AG08395 (cell line): ENCODE results near the gene MRPL3.
"Not testable (repeated sequence)": the region's sequence is repeated elsewhere in the genome, so short reads cannot be mapped to it uniquely, and the experiment has no call there.

Source experiments
- DNase-seq: peaks from one replicate; pipeline ENCODE4 v3.0.0; 2012; ENCODE audit warnings: mixed read lengths, low spot score

MRPL3 gene

GRCh38 chr3:131494706-131495105 is 8.1 kb downstream of the MRPL3 start:
- no peak for DNase-seq

- DNase-seq: no peak
Measured at GRCh38 chr3:131491775-131492174, 11.0 kb downstream of the MRPL3 start.

- no peak for DNase-seq
Measured at GRCh38 chr3:131491084-131491483, 11.7 kb downstream of the MRPL3 start.

GRCh38 chr3:131486545-131486944 is 16.2 kb downstream of the MRPL3 start:
- not testable (repeated sequence) for DNase-seq

- no peak for DNase-seq
Measured at GRCh38 chr3:131485119-131485518, 17.7 kb downstream of the MRPL3 start.

GRCh38 chr3:131484496-131485111 is 18.2 kb downstream of the MRPL3 start:
- DNase-seq: no peak

- no peak for DNase-seq
Measured at GRCh38 chr3:131480116-131480515, 22.7 kb downstream of the MRPL3 start.

GRCh38 chr3:131477813-131478212 is 25.0 kb downstream of the MRPL3 start:
- no peak for DNase-seq

GRCh38 chr3:131474115-131474514 is 28.7 kb downstream of the MRPL3 start:
- no peak for DNase-seq

GRCh38 chr3:131470377-131470776 is 32.4 kb downstream of the MRPL3 start:
- DNase-seq: no peak

- no peak for DNase-seq
Measured at GRCh38 chr3:131458653-131459052, 44.1 kb downstream of the MRPL3 start.

- DNase-seq: no peak
Measured at GRCh38 chr3:131457220-131457619, 45.6 kb downstream of the MRPL3 start.

- peak; percentile 7 for DNase-seq
Measured at GRCh38 chr3:131454501-131454900, 48.3 kb downstream of the MRPL3 start.

- DNase-seq: no peak
Measured at GRCh38 chr3:131453533-131453932, 49.2 kb downstream of the MRPL3 start.

GRCh38 chr3:131447349-131447748 is 55.4 kb downstream of the MRPL3 start:
- no peak for DNase-seq

- DNase-seq: no peak
Measured at GRCh38 chr3:131444180-131444579, 58.6 kb downstream of the MRPL3 start.

- DNase-seq: no peak
Measured at GRCh38 chr3:131439084-131439483, 63.7 kb downstream of the MRPL3 start.

GRCh38 chr3:131435000-131435399 is 67.8 kb downstream of the MRPL3 start:
- DNase-seq: no peak

- DNase-seq: no peak
Measured at GRCh38 chr3:131432441-131432840, 70.3 kb downstream of the MRPL3 start.

GRCh38 chr3:131431754-131432153 is 71.0 kb downstream of the MRPL3 start:
- no peak for DNase-seq

- DNase-seq: no peak
Measured at GRCh38 chr3:131427226-131427625, 75.5 kb downstream of the MRPL3 start.

- DNase-seq: no peak
Measured at GRCh38 chr3:131421957-131422498, 80.7 kb downstream of the MRPL3 start.

- DNase-seq: no peak
Measured at GRCh38 chr3:131421301-131421700, 81.5 kb downstream of the MRPL3 start.

- no peak for DNase-seq
Measured at GRCh38 chr3:131417751-131418150, 85.0 kb downstream of the MRPL3 start.
